H1 (cell line): Measurements from ENCODE around the gene RPRD1A. TPM values are rescaled to one million over a fixed set of nuclear protein-coding genes. Genes with fewer than 3 reads are reported as not detected.

Experiments used
- CTCF ChIA-PET: fragments of 300-600 bp; sonication (Branson Sonifier 250); formaldehyde crosslinking; loops from one replicate; lab custom pipeline; 2021; ENCODE audit not compliant: partially characterized antibody; lab: Charles Lee
- POLR2A ChIA-PET: fragments of 300-600 bp; sonication (Branson Sonifier 250); formaldehyde crosslinking; loops from one replicate; lab custom pipeline; 2021; ENCODE audit warnings: inconsistent platforms; ENCODE audit not compliant: partially characterized antibody; lab: Charles Lee
- DNase-seq, 2 experiments: peaks; one replicate each; pipeline versions ENCODE4 v3.0.0 to v3.0.0-alpha.2; 2010 to 2022; ENCODE audit warnings: low spot score in 2 of 2, low read depth in 1 of 2, mixed read lengths in 1 of 2
- FAIRE-seq: peaks from 2 replicates; lab custom pipeline; 2011; peaks lifted over from hg19 to GRCh38; lab: Jason Lieb, UNC
- H2AFZ ChIP-seq: 2 replicates; pipeline ENCODE4 v1.8.1; 2012; ENCODE audit warnings: low read length, inconsistent platforms
- H2AK5ac ChIP-seq: 2 replicates; pipeline ENCODE4 v1.6.1; 2013; ENCODE audit warnings: low read depth, low read length
- H2BK120ac ChIP-seq: replicated peaks from 2 replicates; pipeline ENCODE3; 2013; ENCODE audit warnings: low read depth, low read length, inconsistent platforms
- H2BK12ac ChIP-seq: 2 replicates; pipeline ENCODE4 v1.6.1; 2013; ENCODE audit warnings: low read depth, low read length
- H2BK15ac ChIP-seq: 2 replicates; pipeline ENCODE4 v1.6.1; 2013; ENCODE audit warnings: low read length
- H2BK20ac ChIP-seq: 2 replicates; pipeline ENCODE4 v1.6.1; 2013; ENCODE audit warnings: low read length
- H2BK5ac ChIP-seq: 2 replicates; pipeline ENCODE4 v1.6.1; 2013; ENCODE audit warnings: low read depth, low read length
- H3K14ac ChIP-seq: 2 replicates; pipeline ENCODE4 v1.6.1; 2013; ENCODE audit warnings: inconsistent platforms; ENCODE audit not compliant: insufficient read length
- H3K18ac ChIP-seq: 2 replicates; pipeline ENCODE4 v1.6.1; 2013; ENCODE audit warnings: low read length; ENCODE audit errors: extremely low read depth
- H3K23ac ChIP-seq: 2 replicates; pipeline ENCODE4 v1.6.1; 2013; ENCODE audit warnings: inconsistent platforms; ENCODE audit not compliant: insufficient read length
- H3K23me2 ChIP-seq: 2 replicates; pipeline ENCODE4 v1.6.1; 2013; ENCODE audit warnings: low read depth, low read length
- H3K27ac ChIP-seq: 2 replicates; pipeline ENCODE4 v1.6.1; 2011; ENCODE audit warnings: low read depth, low read length, inconsistent platforms
- H3K27me3 ChIP-seq, 4 experiments: replicated peaks in 1 of 4; 1 replicate in 1 of 4; 2 replicates in 3 of 4; pipeline versions ENCODE4 v1.6.1 to v1.8.1; 2011 to 2013; ENCODE audit warnings: low read length in 3 of 4, mild to moderate bottlenecking in 3 of 4, inconsistent platforms in 2 of 4, mixed read lengths in 2 of 4, moderate library complexity in 1 of 4; ENCODE audit not compliant: control insufficient read depth in 3 of 4, insufficient read depth in 3 of 4; ENCODE audit errors: extremely low read depth in 1 of 4
- H3K36me3 ChIP-seq, 4 experiments: 2 replicates each; pipeline versions ENCODE4 v1.6.1 to v1.8.1; 2011 to 2013; ENCODE audit warnings: mild to moderate bottlenecking in 4 of 4, low read length in 3 of 4, moderate library complexity in 2 of 4, control low read depth in 1 of 4, inconsistent platforms in 1 of 4; ENCODE audit not compliant: insufficient read depth in 4 of 4, control insufficient read depth in 2 of 4
- H3K4ac ChIP-seq: replicated peaks from 2 replicates; pipeline ENCODE3; 2013; ENCODE audit warnings: low read length, low read depth, mixed read lengths, inconsistent platforms; ENCODE audit not compliant: insufficient read length
- H3K4me1 ChIP-seq, 4 experiments: replicated peaks in 1 of 4; 1 replicate in 1 of 4; 2 replicates in 3 of 4; pipeline versions ENCODE4 v1.6.1 to v1.8.1; 2011 to 2013; ENCODE audit warnings: low read length in 3 of 4, inconsistent platforms in 2 of 4, mixed read lengths in 1 of 4; ENCODE audit not compliant: insufficient read depth in 4 of 4, control insufficient read depth in 3 of 4
- H3K4me2 ChIP-seq, 2 experiments: 2 replicates each; pipeline versions ENCODE4 v1.6.1 to v1.8.1; 2011 to 2013; ENCODE audit warnings: low read depth in 2 of 2, low read length in 2 of 2, control low read depth in 1 of 2, inconsistent platforms in 1 of 2, mild to moderate bottlenecking in 1 of 2; ENCODE audit not compliant: insufficient read depth in 1 of 2
- H3K4me3 ChIP-seq, 4 experiments: fragments of 200-600, 300-600 bp in 1 of 4; sonication (generic), shearing (Covaris generic), sonication (Bioruptor Twin) in 1 of 4; 2 replicates each; pipeline versions ENCODE4 v1.5.1 to v1.8.1; 2011 to 2016; ENCODE audit warnings: low read length in 4 of 4, low read depth in 3 of 4, control low read depth in 2 of 4, inconsistent platforms in 2 of 4, mild to moderate bottlenecking in 2 of 4, mixed read lengths in 1 of 4, moderate library complexity in 1 of 4; ENCODE audit not compliant: insufficient read depth in 2 of 4; ENCODE audit errors: extremely low read depth in 1 of 4
- H3K56ac ChIP-seq: replicated peaks from 2 replicates; pipeline ENCODE3; 2013; ENCODE audit warnings: low read depth, mild to moderate bottlenecking, mixed read lengths, low read length, inconsistent platforms; ENCODE audit not compliant: insufficient read length
- H3K79me1 ChIP-seq: 2 replicates; pipeline ENCODE4 v1.6.1; 2013; ENCODE audit warnings: low read depth, low read length, control low read depth
- H3K79me2 ChIP-seq, 2 experiments: 2 replicates each; pipeline versions ENCODE4 v1.6.1 to v1.8.1; 2012 to 2013; ENCODE audit warnings: low read length in 2 of 2, mild to moderate bottlenecking in 2 of 2, inconsistent platforms in 1 of 2; ENCODE audit not compliant: insufficient read depth in 2 of 2, control insufficient read depth in 1 of 2
- H3K9ac ChIP-seq, 4 experiments: replicated peaks in 1 of 4; 1 replicate in 1 of 4; 2 replicates in 3 of 4; pipeline versions ENCODE4 v1.6.1 to v1.8.1; 2011 to 2013; ENCODE audit warnings: low read depth in 3 of 4, low read length in 3 of 4, control low read depth in 2 of 4, mild to moderate bottlenecking in 2 of 4, moderate library complexity in 2 of 4, inconsistent platforms in 1 of 4; ENCODE audit errors: extremely low read depth in 1 of 4
- H3K9me3 ChIP-seq, 2 experiments: 2 replicates each; pipeline versions ENCODE4 v1.6.1 to v1.8.1; 2012 to 2013; ENCODE audit warnings: mild to moderate bottlenecking in 2 of 2, moderate library complexity in 2 of 2, control low read depth in 1 of 2, inconsistent platforms in 1 of 2, low read depth in 1 of 2, low read length in 1 of 2, mixed read lengths in 1 of 2; ENCODE audit not compliant: insufficient read depth in 2 of 2
- H4K20me1 ChIP-seq, 2 experiments: replicated peaks in 1 of 2; 2 replicates each; pipeline versions ENCODE3 to v1.8.1; 2011 to 2013; ENCODE audit warnings: inconsistent platforms in 2 of 2, low read length in 2 of 2, mild to moderate bottlenecking in 1 of 2; ENCODE audit not compliant: insufficient read depth in 2 of 2, control insufficient read depth in 1 of 2
- H4K5ac ChIP-seq: 2 replicates; pipeline ENCODE4 v1.6.1; 2013; ENCODE audit warnings: low read length, low read depth, mixed read lengths, inconsistent platforms; ENCODE audit not compliant: insufficient read length
- H4K8ac ChIP-seq: 2 replicates; pipeline ENCODE4 v1.8.0; 2013; ENCODE audit warnings: mild to moderate bottlenecking, moderate library complexity, low read length, inconsistent platforms; ENCODE audit not compliant: insufficient read depth; ENCODE audit errors: extremely low read depth
- H4K91ac ChIP-seq: replicated peaks from 2 replicates; pipeline ENCODE3; 2013; ENCODE audit warnings: low read length, mixed read lengths, inconsistent platforms; ENCODE audit not compliant: insufficient read length
- SUZ12 ChIP-seq: fragments of 200-600 bp; sonication (generic); IDR thresholded peaks from 2 replicates; pipeline ENCODE4 v1.6.1; 2012; ENCODE audit warnings: mild to moderate bottlenecking, inconsistent platforms, low read length, moderate library complexity, mixed read lengths
- polyA plus RNA-seq, 7 experiments: library from polyadenylated mRNA; depleted of rRNA in 3 of 7; stranded (reverse) in 5 of 7; unstranded in 2 of 7; fragments of >200 nt in 5 of 7; fragments of 200-250 nt in 2 of 7; gene quantifications; 1 replicate in 5 of 7; 2 replicates in 1 of 7; 4 replicates in 1 of 7; pipeline versions ENCODE4 v1.2.1 to v1.2.3, GENCODE V29; 2011 to 2013; ENCODE audit warnings: missing spikeins in 2 of 7, mixed read lengths in 2 of 7
- total RNA-seq: library from RNA; stranded (reverse); fragmentation: NEBNext Ultra II Directional; extraction: Animal tissue kit (Norgen Biotek cat#: 25700); gene quantifications from 2 replicates; pipeline ENCODE4 v1.2.1, GENCODE V29; 2021

RPRD1A gene
- total and polyA plus RNA-seq, 2 of the 8 experiments (the other 6 are each of a cell fraction or from before 2014, with no cell fraction given), result 40.5 to 106 TPM

DNA sequence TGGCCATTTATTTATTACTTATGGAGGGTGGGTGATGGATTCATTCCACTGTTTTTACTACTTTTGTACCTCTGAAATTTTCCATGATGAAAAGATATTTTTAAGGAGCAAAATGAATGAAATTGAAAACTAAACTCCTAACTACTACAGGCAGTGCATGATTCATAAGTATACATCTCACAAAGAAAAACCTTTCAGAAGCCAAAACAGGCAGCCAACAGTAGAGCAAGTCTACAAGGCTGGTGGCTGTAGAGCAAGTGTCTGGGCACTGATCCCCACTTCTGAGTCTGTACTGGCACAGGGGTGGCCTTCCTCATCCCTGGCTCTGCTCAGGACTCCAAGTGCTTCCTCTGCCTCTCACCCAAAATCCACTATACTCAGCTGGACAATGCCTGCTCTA, 103.0 kb downstream of the RPRD1A start:
- CTCF ChIA-PET, result interaction anchor here (0.7 to 1.4 kb wide), 2 partner anchors 127 to 596 kb away, joined by 3 read pairs; no protein-coding TSS in a partner anchor
- Histone ChIP-seq H4K5ac (no peak overlapping the region), H2BK120ac (no peak overlapping the region), H3K4me3 (no peak overlapping the region), H3K18ac (no peak overlapping the region), H3K79me1 (no peaks in the 10 kb centered on the region), H2BK12ac (no peak overlapping the region), H2BK20ac (no peak overlapping the region), H3K36me3 (no peaks in the 10 kb centered on the region), H2BK5ac (no peak overlapping the region), H3K27ac (no peak overlapping the region), H3K56ac (no peak overlapping the region), H2AK5ac (no peak overlapping the region)
- FAIRE-seq, result no peak
- TF ChIP-seq SUZ12, result no peak
- TF ChIP-seq, all 59 proteins: peak for 0
- no peak overlapping the region for H4K8ac ChIP-seq
- DNase-seq, result no peak
- no peaks in the 10 kb centered on the region for H3K23me2 ChIP-seq
- H4K20me1 ChIP-seq, result no peaks in the 10 kb centered on the region
- no peaks in the 10 kb centered on the region for H3K27me3 ChIP-seq
- H3K23ac ChIP-seq, result no peak overlapping the region
- H3K79me2 ChIP-seq, result no peaks in the 10 kb centered on the region
- no peak overlapping the region for H3K4me2 ChIP-seq
- no peaks in the 10 kb centered on the region for H3K4me1 ChIP-seq
- no peak overlapping the region for H3K9ac ChIP-seq
- no peak overlapping the region for H3K14ac ChIP-seq
- H4K91ac ChIP-seq, result no peak overlapping the region
- H2AFZ ChIP-seq, result no peak overlapping the region
- POLR2A ChIA-PET, result interaction anchor here (0.6 kb wide), 1 partner anchor 34 kb away, joined by 3 read pairs; no protein-coding TSS in a partner anchor
- H2BK15ac ChIP-seq, result no peak overlapping the region
- H3K9me3 ChIP-seq, result peaks cover 4 to 11% of the 10 kb centered on the region in 2 experiments; a peak in 2 of 4 replicates
- H3K4ac ChIP-seq, result no peak overlapping the region
